NCI-H2081 treated with DMSO at 0.1 percent for 48 hours (cell line): ENCODE data around the gene NF1.
"Not testable (repeated sequence)": the region's sequence is repeated elsewhere in the genome, so short reads cannot be mapped to it uniquely, and the experiment has no call there.

Experiments
- DNase-seq: peaks from one replicate; lab custom pipeline; 2025; lab: John Stamatoyannopoulos, UW

Gene NF1

GRCh38 chr17:31178951-31179350 is 84.2 kb downstream of the NF1 start:
- DNase-seq = not testable (repeated sequence)

- DNase-seq = no peak
Observed at GRCh38 chr17:31195305-31195704, 100.5 kb downstream of the NF1 start.

GRCh38 chr17:31198026-31198425 is 103.2 kb downstream of the NF1 start:
- DNase-seq = no peak

- DNase-seq = not testable (repeated sequence)
Observed at GRCh38 chr17:31198666-31199065, 103.9 kb downstream of the NF1 start.

GRCh38 chr17:31200287-31200686 is 105.5 kb downstream of the NF1 start:
- DNase-seq = no peak

- no peak for DNase-seq
Observed at GRCh38 chr17:31202968-31203367, 108.2 kb downstream of the NF1 start.

GRCh38 chr17:31211352-31212012 is 116.7 kb downstream of the NF1 start:
- DNase-seq = no peak

- no peak for DNase-seq
Observed at GRCh38 chr17:31216031-31216751, 121.4 kb downstream of the NF1 start.

- DNase-seq = no peak
Observed at GRCh38 chr17:31224366-31224765, 129.6 kb downstream of the NF1 start.

- DNase-seq = no peak
Observed at GRCh38 chr17:31225831-31226230, 131.1 kb downstream of the NF1 start.

- no peak for DNase-seq
Observed at GRCh38 chr17:31226373-31226772, 131.6 kb downstream of the NF1 start.

GRCh38 chr17:31226950-31227349 is 132.2 kb downstream of the NF1 start:
- DNase-seq = no peak

GRCh38 chr17:31231852-31232251 is 137.1 kb downstream of the NF1 start:
- no peak for DNase-seq

GRCh38 chr17:31235110-31235509 is 140.3 kb downstream of the NF1 start:
- DNase-seq = no peak

GRCh38 chr17:31236137-31236536 is 141.4 kb downstream of the NF1 start:
- no peak for DNase-seq

GRCh38 chr17:31236712-31237111 is 141.9 kb downstream of the NF1 start:
- DNase-seq = no peak

- DNase-seq = no peak
Observed at GRCh38 chr17:31241116-31241515, 146.3 kb downstream of the NF1 start.

GRCh38 chr17:31248986-31249834 is 154.4 kb downstream of the NF1 start:
- DNase-seq = no peak

GRCh38 chr17:31249835-31250141 is 155.0 kb downstream of the NF1 start:
- no peak for DNase-seq

GRCh38 chr17:31250229-31250628 is 155.5 kb downstream of the NF1 start:
- DNase-seq = no peak

- DNase-seq = no peak
Observed at GRCh38 chr17:31251105-31251969, 156.6 kb downstream of the NF1 start.

GRCh38 chr17:31251970-31252328 is 157.2 kb downstream of the NF1 start:
- no peak for DNase-seq
